Activated CD4-positive, alpha-beta T cell treated with anti-CD3 and anti-CD28 coated beads, Interleukin-2, amount 10 ng/mL, durations not matched to agents 24 days and 14 days (primary cell): ENCODE data around the gene C19orf25. TPM values are rescaled to one million over a fixed set of nuclear protein-coding genes. Genes with fewer than 3 reads are reported as not detected.

Source experiments
- DNase-seq: peaks from one replicate; pipeline ENCODE4 v3.0.0; 2022
- H3K27ac Mint-ChIP-seq: one replicate; pipeline ENCODE4 v1.8.0; 2022; ENCODE audit warnings: mild to moderate bottlenecking, mixed read lengths
- H3K27me3 Mint-ChIP-seq: one replicate; pipeline ENCODE4 v1.8.0; 2022; ENCODE audit warnings: mixed read lengths
- H3K36me3 Mint-ChIP-seq: one replicate; pipeline ENCODE4 v1.8.0; 2022; ENCODE audit warnings: low read depth, mild to moderate bottlenecking, mixed read lengths
- H3K4me1 Mint-ChIP-seq: one replicate; pipeline ENCODE4 v1.8.0; 2021; ENCODE audit warnings: mixed read lengths
- H3K4me3 Mint-ChIP-seq: one replicate; pipeline ENCODE4 v1.8.0; 2022; ENCODE audit warnings: mild to moderate bottlenecking, moderate library complexity, mixed read lengths
- H3K9me3 Mint-ChIP-seq: one replicate; pipeline ENCODE4 v1.8.0; 2021; ENCODE audit warnings: mixed read lengths
- intact Hi-C: fragments of 100-400 bp; cut with micrococcal nuclease; formaldehyde crosslinking; loops from one replicate; pipeline ENCODE4 v1.15.1; 2023
- total RNA-seq: library from RNA; stranded (reverse); gene quantifications from 2 replicates; pipeline ENCODE4 v1.2.3, GENCODE V29; 2022

The C19orf25 gene
- total RNA-seq, 1 donor from 2014 or later: 38.0 TPM

DNA sequence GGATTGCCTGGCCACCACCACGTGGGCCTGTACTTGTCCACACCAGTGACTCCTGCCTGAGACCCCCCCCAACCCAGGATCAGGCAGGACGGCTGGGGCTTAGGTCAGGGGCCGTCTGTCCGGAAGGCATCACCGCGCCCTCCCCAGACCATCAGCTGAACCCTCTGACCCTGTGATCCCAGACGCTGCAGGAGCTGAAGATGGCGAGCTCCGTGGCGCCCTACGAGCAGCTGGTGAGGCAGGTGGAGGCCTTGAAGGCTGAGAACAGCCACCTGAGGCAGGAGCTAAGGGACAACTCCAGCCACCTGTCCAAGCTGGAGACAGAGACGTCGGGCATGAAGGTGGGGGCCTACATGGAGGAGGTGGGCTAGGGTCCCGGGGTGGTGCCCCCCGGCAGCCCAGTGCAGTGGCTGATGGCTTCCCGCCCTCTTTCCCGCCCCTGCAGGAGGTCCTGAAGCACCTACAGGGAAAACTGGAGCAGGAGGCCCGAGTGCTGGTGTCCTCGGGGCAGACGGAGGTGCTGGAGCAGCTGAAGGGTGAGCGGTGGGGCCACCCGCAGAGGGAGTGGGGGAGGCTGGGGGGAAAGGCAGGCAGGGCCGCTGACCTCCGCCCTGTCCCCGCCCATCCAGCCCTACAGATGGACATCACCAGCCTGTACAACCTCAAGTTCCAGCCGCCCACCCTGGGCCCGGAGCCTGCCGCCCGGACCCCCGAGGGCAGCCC, 26.1 kb downstream of the C19orf25 start:
- DNase-seq: no peak
- H3K9me3 Mint-ChIP-seq: no peaks in the 10 kb centered on the region
- H3K4me1 Mint-ChIP-seq: peaks cover 9% of the 10 kb centered on the region
- peaks cover 54% of the 10 kb centered on the region for H3K27me3 Mint-ChIP-seq
- no peak overlapping the region for H3K27ac Mint-ChIP-seq
- peaks cover 2% of the 10 kb centered on the region for H3K36me3 Mint-ChIP-seq
- H3K4me3 Mint-ChIP-seq: no peak overlapping the region
- intact Hi-C loops: no loop called here

DNA sequence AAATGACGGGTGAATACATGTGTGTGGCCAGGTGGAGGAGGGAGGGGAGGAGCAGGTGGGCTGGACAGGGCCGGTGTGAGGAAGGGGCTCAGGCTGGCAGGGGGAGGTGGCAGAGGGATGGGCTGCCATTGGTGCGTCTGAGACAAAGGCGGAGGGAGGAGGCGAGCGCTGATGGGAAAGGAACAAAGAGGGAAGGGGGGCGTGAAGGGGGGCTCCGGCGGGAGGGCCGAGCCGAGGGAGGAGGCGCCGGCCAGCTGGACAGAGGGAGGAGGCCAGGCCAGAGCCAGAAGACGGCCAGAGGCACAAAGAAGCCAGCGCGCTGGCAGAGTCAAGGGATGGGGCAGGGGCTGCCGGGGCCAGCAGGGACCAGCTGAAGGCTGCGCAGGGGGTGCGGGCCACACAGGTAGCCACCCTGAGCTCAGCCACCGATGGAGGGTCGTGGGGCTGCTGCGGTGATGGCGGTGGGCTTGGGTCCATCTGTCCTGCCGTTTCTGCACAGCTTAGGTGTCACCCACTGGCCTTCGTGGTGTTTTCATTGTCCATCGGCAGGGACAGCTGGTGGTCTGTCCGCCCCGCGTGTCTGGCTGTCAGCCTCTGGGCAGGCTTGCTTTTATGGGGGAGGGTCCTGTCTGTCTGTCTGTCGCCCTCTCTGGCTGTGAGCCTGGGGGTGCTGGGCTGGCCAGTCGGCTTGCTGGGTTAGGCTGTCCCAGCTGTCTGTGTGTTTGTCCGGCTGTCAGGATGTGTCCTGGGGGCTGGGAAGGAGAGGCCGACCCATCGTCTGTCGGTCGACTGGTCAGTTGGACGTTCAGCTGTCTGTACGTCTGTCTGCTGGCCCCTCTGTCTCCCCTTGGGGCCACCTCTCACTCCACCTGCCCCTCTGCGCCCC, 26.9 kb downstream of the C19orf25 start:
- Mint-ChIP-seq H3K9me3 (no peaks in the 10 kb centered on the region), H3K4me1 (peaks cover 9% of the 10 kb centered on the region), H3K36me3 (peaks cover 2% of the 10 kb centered on the region), H3K4me3 (no peak overlapping the region), H3K27me3 (peaks cover 56% of the 10 kb centered on the region), H3K27ac (no peak overlapping the region)
- DNase-seq: no peak
- intact Hi-C loops: no loop called here

DNA sequence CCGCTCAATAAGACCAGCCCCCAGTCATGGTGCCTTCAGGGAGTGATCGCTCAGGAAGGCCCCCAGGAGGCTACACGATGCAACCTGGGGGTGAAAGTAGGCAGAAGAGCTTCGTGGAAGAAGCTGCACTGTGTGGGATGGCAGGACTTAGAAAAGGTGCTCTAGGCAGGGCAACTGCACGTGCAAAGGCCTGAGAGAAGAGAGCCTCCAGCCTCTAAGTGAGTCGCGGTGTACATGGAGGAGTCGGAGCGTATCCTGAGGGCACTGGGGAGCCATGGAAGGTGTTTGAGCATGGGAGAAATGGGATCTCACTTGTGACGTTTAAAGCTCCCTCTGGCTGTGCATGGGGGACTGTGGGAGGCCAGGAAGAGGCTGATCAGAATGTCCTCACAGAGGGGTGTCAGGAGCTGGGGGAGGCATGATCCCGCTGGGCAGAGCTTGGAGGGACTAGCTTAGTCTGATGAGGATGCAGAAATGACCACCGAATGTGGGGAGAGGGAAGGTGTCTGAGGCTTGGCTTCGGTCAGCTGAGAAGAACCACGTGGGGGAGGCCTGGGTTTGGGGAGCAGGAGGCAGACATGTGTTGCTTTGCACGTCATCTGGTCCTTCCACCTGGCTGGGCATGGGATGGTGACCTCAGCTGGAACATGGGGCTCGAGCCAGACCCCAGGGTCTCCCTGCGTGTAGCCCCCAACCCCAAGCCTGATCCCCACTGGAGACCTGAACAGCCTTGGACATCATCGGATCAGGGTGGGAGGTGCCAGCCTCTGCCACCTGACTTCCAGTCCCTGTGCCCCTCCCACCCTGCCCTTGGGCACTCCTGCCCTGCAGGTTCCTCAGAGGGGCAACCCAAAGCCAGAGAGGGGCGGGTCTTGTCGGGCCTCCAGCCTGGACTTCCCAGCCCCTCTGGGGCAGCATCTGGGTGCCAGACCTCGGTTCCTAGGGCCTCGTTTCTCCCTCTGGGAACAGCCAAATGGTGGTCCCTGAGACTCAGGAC, 28.0 kb downstream of the C19orf25 start:
- intact Hi-C loops: no loop called here
- peaks cover 59% of the 10 kb centered on the region for H3K27me3 Mint-ChIP-seq
- no peak overlapping the region for H3K4me3 Mint-ChIP-seq

DNA sequence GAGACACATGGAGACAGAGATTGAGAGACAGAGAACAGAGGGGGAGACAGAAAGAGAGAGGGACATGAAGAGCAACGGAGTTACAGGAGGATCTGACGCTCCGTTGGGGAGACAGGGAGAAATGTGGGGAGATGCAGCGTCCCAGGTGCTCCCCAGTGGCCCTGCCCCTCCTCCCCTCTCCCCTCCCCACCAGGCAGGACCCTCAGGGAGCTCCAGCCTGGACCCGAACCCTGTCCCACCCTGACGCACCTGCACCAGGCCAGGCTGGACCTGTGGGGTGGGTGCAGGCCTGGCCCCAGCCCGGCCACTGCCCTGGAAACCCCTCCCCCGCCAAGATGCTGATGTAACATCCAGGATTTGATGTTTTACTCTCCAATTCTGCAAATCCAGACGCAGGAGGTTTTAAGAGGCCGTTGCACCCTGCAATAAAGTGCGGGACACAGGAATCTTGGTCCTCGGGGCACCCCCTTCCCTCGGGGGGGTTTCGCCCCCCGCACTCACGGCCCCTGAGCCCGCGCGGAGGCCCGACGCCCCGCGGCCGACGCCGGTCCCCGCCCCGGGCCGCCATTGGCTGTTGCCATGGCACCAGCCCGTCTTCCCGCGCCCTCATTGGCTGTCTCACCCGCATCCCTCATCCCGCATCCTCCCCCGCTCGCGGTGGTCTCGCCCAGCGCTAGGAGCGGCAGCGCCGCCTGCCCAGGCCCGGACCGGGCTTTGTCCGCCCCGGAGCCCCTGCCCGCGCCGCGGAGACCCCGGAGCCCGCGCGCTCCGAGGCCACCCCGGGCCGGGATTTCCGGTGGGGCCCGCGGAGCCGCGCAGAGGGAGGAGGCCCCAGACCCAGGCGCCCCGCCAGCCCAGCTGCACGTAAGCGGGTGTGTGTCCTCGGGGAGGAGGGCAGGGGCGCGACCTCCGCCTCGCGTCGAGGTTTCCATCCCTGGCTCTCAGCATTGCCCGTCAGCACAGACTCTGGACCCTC, 29.3 kb downstream of the C19orf25 start, which contains the start of gene APC2:
TSS of gene APC2 (plus strand) at position 655 of the 976 bp plus-strand sequence. CDS start 2,881 bp downstream, outside the sequence.
- Mint-ChIP-seq H3K4me3 (peak within 1 kb of the TSS; percentile 40), H3K36me3 (no peaks in the 10 kb centered on the region), H3K27ac (no peak within 1 kb of the TSS), H3K9me3 (no peaks in the 10 kb centered on the region), H3K4me1 (peaks cover 3% of the 10 kb centered on the region), H3K27me3 (peaks cover 51% of the 10 kb centered on the region)
- DNase-seq: peak; percentile 83
- intact Hi-C loops: loop anchor here (5.0 kb wide), 1 partner anchor 63 kb away; the partner anchor contains the start of gene ADAMTSL5

More for the DNA sequence above, 28.0 kb downstream of the C19orf25 start:
- Mint-ChIP-seq H3K27ac (no peak overlapping the region), H3K9me3 (no peaks in the 10 kb centered on the region), H3K4me1 (peaks cover 9% of the 10 kb centered on the region), H3K36me3 (peaks cover 2% of the 10 kb centered on the region)
- no peak for DNase-seq

DNA sequence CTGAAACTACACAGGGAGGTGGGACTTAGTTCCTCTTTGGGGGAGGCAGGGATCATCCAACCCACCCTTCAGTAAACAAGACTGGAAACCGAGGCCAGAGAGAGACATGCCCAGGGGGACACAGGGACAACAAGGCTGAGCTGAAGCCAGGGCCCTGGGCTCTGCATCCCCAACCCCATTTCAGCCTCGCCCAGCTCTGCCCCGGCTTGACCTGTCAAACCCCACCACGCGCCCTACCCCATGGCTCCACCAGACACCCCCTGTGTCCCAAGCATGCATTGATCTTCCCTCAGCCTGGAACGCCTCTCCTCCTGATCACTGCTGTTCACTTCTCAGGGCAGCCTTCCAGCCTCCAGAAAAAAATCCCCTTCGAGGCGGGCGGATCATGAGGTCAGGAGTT, 31.1 kb downstream of the C19orf25 start:
- Mint-ChIP-seq H3K27me3 (peaks cover 45% of the 10 kb centered on the region), H3K9me3 (no peaks in the 10 kb centered on the region), H3K27ac (no peak overlapping the region), H3K4me1 (peaks cover 6% of the 10 kb centered on the region), H3K36me3 (no peaks in the 10 kb centered on the region), H3K4me3 (no peak overlapping the region)
- no peak for DNase-seq
- intact Hi-C loops: loop anchor here (5.0 kb wide), 1 partner anchor 64 kb away; the partner anchor contains the start of gene ADAMTSL5

DNA sequence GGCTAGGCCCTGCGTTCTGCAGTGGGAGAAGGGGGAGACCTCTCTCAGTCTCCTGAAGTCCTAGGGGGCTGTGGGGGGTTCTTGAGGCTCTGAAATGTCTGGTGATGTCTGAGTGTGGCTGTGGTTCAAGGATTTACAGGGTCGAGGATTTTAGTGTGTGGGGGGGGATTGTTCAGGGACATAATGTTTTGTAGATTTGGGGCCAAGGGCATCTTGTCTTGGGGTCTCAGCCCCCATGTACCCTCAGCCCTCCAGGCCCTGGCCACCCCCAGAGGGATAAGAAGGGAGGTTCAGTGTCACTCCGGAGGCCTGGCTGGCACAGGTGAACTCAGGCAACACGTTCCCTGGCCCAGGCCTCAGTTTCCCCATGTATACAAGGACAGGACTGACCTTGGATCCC, 31.5 kb downstream of the C19orf25 start:
- Mint-ChIP-seq H3K27me3 (peaks cover 41% of the 10 kb centered on the region), H3K36me3 (peaks cover 3% of the 10 kb centered on the region), H3K9me3 (no peaks in the 10 kb centered on the region), H3K27ac (no peak overlapping the region), H3K4me1 (peaks cover 8% of the 10 kb centered on the region), H3K4me3 (no peak overlapping the region)
- DNase-seq: no peak
- intact Hi-C loops: loop anchor here (5.0 kb wide), 1 partner anchor 65 kb away; the partner anchor contains the start of gene ADAMTSL5

DNA sequence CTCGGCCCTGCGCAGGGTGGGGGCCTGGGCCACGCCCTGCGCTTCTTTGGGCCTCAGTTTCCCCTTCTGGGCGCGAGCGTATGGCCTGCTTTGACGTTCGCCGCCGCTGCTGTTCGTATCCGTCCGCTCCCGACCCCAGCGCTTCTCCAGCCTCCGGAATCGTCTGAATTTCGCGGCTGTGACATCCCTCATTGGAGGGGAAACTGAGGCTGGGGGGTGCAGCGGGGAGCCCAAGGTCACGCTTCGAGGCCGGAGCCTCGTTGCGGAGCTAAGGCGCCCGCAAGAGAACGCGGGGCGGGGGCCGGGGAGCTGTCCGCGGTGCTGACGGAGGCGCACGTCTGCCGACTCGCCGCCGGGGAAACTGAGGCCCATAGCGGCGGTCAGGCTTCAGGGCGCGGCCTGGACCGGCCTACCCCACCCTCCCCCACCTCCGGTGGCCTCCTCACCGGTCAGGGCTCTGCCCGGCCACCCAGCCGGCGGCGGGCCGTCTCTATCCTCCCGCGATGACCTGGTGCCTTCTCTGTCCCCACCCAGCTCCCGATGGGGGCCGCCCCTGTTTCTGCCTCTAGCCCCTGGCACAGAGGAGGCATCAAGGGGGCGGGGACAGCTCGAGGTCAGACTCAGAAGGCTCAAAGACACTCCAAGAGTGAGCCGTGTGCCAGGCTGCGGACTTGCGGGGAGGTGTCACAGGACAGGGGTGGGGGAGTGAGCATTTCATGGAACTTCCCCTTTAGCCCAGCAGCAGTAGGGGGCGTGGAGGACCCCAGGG, 32.1 kb downstream of the C19orf25 start:
- H3K27me3 Mint-ChIP-seq: peaks cover 38% of the 10 kb centered on the region
- DNase-seq: peak; percentile 81
- H3K4me1 Mint-ChIP-seq: peaks cover 8% of the 10 kb centered on the region
- H3K27ac Mint-ChIP-seq: no peak overlapping the region
- H3K9me3 Mint-ChIP-seq: no peaks in the 10 kb centered on the region
- peak overlapping the region; percentile 35 for H3K4me3 Mint-ChIP-seq
- intact Hi-C loops: loop anchor here (5.0 kb wide), 1 partner anchor 65 kb away; the partner anchor contains the start of gene ADAMTSL5
- H3K36me3 Mint-ChIP-seq: peaks cover 10% of the 10 kb centered on the region

DNA sequence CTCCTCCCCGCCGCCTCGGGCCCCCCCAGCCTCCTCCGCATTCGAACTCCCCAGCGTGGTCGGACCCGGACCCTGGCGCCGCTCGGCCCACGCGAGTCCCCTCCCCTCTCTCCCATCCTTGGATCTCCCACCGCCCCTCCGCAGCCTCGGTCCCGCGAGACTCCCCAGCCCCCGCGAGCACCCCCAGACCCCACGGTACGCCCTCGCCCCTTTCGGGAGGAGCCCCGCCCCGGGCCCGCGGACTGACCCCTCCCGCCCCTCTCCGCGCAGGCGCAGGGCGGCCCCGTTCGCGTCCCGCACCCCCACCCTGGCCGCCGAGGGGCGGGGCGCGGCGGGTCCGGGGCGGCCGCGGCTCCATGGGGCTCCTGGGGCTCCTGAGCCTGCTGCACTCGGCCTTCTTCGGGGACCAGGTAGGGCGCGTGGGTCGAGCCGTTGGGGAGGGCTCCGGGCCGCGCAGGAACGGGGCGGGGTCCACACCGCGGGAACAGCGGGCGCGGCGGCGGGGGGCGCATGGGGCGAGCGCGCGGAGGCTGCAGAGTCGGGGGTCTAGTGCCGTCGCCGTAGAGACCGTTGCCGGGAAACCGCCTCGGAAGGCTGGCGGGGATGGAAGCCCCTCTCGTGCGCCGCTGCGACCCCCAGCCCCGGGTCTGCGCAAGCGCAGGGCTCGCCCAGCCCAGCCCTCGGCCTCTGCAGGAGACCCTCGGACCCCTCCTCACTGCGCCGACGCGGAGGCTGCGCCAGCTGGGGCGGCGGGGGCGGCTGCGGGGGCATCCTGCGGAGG, 32.9 kb downstream of the C19orf25 start:
- H3K9me3 Mint-ChIP-seq: no peaks in the 10 kb centered on the region
- intact Hi-C loops: loop anchor here (2.0 to 5.0 kb wide), 2 partner anchors 25 to 66 kb away; partner anchors contain the start of gene ADAMTSL5
- no peak overlapping the region for H3K4me3 Mint-ChIP-seq
- H3K27me3 Mint-ChIP-seq: peaks cover 33% of the 10 kb centered on the region
- DNase-seq: no peak
- peaks cover 8% of the 10 kb centered on the region for H3K4me1 Mint-ChIP-seq
- peaks cover 17% of the 10 kb centered on the region for H3K36me3 Mint-ChIP-seq
- no peak overlapping the region for H3K27ac Mint-ChIP-seq

DNA sequence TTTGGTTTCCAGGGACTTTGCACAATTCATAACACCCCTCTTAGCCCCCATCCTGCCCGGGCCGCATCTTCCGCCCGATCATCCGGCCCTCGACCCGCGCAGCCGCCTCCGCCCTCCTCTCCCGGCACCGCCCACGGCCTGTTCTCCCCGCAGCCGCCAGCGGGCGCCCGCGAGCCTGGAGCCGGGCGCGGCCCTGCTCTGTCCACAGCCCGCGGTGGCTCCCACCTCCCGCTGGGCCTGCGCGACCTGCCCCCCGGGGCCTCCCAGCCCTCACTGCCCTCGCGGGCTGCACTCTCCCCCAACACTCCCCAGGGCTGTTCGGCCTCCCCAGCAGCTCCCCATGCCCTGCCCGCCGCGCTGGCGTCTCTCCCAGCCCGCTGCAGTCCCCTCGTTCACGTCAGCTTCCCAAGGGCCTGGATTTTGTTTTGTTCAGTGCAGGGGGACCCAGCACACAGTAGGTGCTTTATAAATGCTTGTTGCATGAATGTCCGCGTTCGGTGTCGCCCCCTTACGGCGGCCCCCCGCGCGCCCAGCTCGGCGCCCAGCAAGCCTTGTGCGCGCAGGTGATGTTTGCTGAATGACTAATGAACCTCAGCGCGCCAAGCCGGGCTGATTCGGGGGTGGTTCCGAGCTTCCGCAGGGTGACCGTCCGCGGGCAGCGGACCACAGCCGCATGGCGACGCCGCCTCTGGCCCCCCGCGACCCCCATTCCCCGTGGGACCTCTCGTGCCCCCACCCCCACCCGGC, 33.7 kb downstream of the C19orf25 start:
- H3K9me3 Mint-ChIP-seq: no peaks in the 10 kb centered on the region
- intact Hi-C loops: loop anchor here (2.0 to 5.0 kb wide), 2 partner anchors 25 to 67 kb away; partner anchors contain the start of gene ADAMTSL5
- peaks cover 10% of the 10 kb centered on the region for H3K4me1 Mint-ChIP-seq
- DNase-seq: peak; percentile 96
- H3K4me3 Mint-ChIP-seq: peak overlapping the region; percentile 78
- H3K36me3 Mint-ChIP-seq: peaks cover 24% of the 10 kb centered on the region
- H3K27me3 Mint-ChIP-seq: peaks cover 26% of the 10 kb centered on the region
- H3K27ac Mint-ChIP-seq: no peak overlapping the region

DNA sequence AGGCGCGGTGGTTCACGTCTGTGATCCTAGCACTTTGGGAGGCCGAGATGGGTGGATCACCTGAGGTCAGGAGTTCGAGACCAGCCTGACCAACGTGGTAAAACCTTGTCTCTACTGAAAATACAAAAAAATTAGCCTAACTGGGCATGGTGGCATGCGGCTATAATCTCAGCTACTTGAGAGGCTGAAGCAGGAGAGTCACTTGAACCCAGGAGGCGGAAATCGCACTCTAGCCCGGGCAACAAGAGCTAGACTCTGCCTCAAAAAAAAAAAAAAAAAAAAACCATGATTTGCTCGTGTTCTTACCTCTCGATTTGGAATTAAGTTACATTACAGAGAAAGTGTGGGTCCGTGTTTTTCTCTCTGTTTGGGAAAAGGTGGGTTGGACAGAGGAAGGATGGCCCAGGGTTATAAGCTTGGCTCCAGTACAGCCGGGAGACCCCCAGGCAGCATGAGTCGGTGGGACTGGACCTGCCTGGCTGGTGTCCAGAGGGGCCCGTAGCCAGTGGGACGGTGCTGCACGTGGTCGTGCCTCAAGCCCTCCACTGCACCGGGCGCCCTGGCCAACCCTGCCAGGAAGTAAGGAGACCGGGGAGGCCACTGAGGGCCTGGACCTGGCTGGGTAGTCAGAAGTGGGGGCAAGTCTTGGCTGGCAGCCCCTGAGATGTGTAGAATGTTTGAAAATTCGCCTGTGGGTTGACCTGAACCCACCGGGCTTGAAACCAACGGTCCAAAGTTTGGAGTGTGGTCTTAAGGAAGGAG, 37.2 kb downstream of the C19orf25 start:
- Mint-ChIP-seq H3K36me3 (peaks cover 43% of the 10 kb centered on the region), H3K4me3 (peak overlapping the region; percentile 34), H3K4me1 (peaks cover 21% of the 10 kb centered on the region), H3K27ac (no peak overlapping the region), H3K9me3 (no peaks in the 10 kb centered on the region), H3K27me3 (peaks cover 4% of the 10 kb centered on the region)
- DNase-seq: no peak
- intact Hi-C loops: no loop called here
